Activated T-cell treated with anti-CD3 and anti-CD28 coated beads, Interleukin-2, amount 50 U/mL, for 72 hours (primary cell): ENCODE measurements around the gene ADARB2. TPM values are rescaled to one million over a fixed set of nuclear protein-coding genes. Genes with fewer than 3 reads are reported as not detected.

Experiments used
- ATAC-seq, 2 donors: fragments of 150-1000 bp; cut with Tn5 transposase; replicated peaks in 1 of 2; 2 replicates each; pipeline ENCODE4 v1.10.0; 2021; ENCODE audit warnings: moderate library complexity in 2 of 2, mild to moderate bottlenecking in 1 of 2
- DNase-seq, 2 donors: peaks; one replicate each; pipeline ENCODE4 v3.0.0; 2021 to 2022; ENCODE audit warnings: mixed read lengths in 1 of 2
- H3K27ac Mint-ChIP-seq: one replicate; pipeline ENCODE4 v1.8.0; 2022; ENCODE audit warnings: mild to moderate bottlenecking, moderate library complexity, mixed read lengths
- H3K27me3 Mint-ChIP-seq: one replicate; pipeline ENCODE4 v1.8.0; 2022; ENCODE audit warnings: low read depth, mixed read lengths
- H3K36me3 Mint-ChIP-seq, 2 donors: one replicate each; pipeline ENCODE4 v1.8.0; 2022; ENCODE audit warnings: mixed read lengths in 2 of 2, mild to moderate bottlenecking in 1 of 2; ENCODE audit not compliant: insufficient read depth in 2 of 2
- H3K4me1 Mint-ChIP-seq: one replicate; pipeline ENCODE4 v1.8.0; 2022; ENCODE audit warnings: low read depth, mixed read lengths
- H3K4me3 Mint-ChIP-seq, 2 donors: one replicate each; pipeline ENCODE4 v1.8.0; 2022; ENCODE audit warnings: mild to moderate bottlenecking in 2 of 2, mixed read lengths in 2 of 2, moderate library complexity in 2 of 2
- H3K9me3 Mint-ChIP-seq, 2 donors: one replicate each; pipeline ENCODE4 v1.8.0; 2022; ENCODE audit warnings: mixed read lengths in 2 of 2
- total RNA-seq, 2 donors: library from RNA; stranded (reverse); gene quantifications; one replicate each; pipeline ENCODE4 v1.2.3, GENCODE V29; 2022

ADARB2 gene
- total RNA-seq, 2 donors from 2014 or later = 0.60 to 2.0 TPM

GRCh38 chr10:1394155-1394912 is 343.0 kb downstream of the ADARB2 start:
- H3K9me3 Mint-ChIP-seq = no peaks in the 10 kb centered on the region
- no peaks in the 10 kb centered on the region for H3K36me3 Mint-ChIP-seq
- no peak for ATAC-seq
- H3K27ac Mint-ChIP-seq = no peak overlapping the region
- no peak overlapping the region for H3K4me3 Mint-ChIP-seq
- H3K4me1 Mint-ChIP-seq = no peaks in the 10 kb centered on the region
- H3K27me3 Mint-ChIP-seq = peaks cover under 1% of the 10 kb centered on the region
- no peak for DNase-seq

GRCh38 chr10:1393481-1393880 is 343.8 kb downstream of the ADARB2 start:
- no peak for ATAC-seq
- Mint-ChIP-seq H3K9me3 (no peaks in the 10 kb centered on the region), H3K4me3 (no peak overlapping the region), H3K36me3 (no peaks in the 10 kb centered on the region), H3K27me3 (no peaks in the 10 kb centered on the region), H3K4me1 (no peaks in the 10 kb centered on the region), H3K27ac (no peak overlapping the region)
- no peak for DNase-seq

GRCh38 chr10:1392127-1392526 is 345.2 kb downstream of the ADARB2 start:
- no peaks in the 10 kb centered on the region for H3K27me3 Mint-ChIP-seq
- no peak overlapping the region for H3K27ac Mint-ChIP-seq
- no peaks in the 10 kb centered on the region for H3K4me1 Mint-ChIP-seq
- H3K9me3 Mint-ChIP-seq = no peaks in the 10 kb centered on the region
- no peak overlapping the region for H3K4me3 Mint-ChIP-seq
- DNase-seq (no peak), ATAC-seq (no peak)
- H3K36me3 Mint-ChIP-seq = no peaks in the 10 kb centered on the region

GRCh38 chr10:1390200-1390599 is 347.1 kb downstream of the ADARB2 start:
- no peaks in the 10 kb centered on the region for H3K9me3 Mint-ChIP-seq
- H3K27ac Mint-ChIP-seq = no peak overlapping the region

GRCh38 chr10:1384026-1384425 is 353.3 kb downstream of the ADARB2 start:
- Mint-ChIP-seq H3K4me3 (no peak overlapping the region), H3K4me1 (no peaks in the 10 kb centered on the region), H3K36me3 (no peaks in the 10 kb centered on the region), H3K27me3 (peaks cover 71% of the 10 kb centered on the region), H3K9me3 (no peaks in the 10 kb centered on the region), H3K27ac (no peak overlapping the region)
- DNase-seq (no peak), ATAC-seq (no peak)

More at GRCh38 chr10:1390200-1390599, 347.1 kb downstream of the ADARB2 start:
- no peaks in the 10 kb centered on the region for H3K4me1 Mint-ChIP-seq
- H3K36me3 Mint-ChIP-seq = no peaks in the 10 kb centered on the region
- H3K27me3 Mint-ChIP-seq = peaks cover 13% of the 10 kb centered on the region
- ATAC-seq = no peak
- no peak for DNase-seq
- no peak overlapping the region for H3K4me3 Mint-ChIP-seq

GRCh38 chr10:1382711-1383110 is 354.6 kb downstream of the ADARB2 start:
- ATAC-seq = no peak
- Mint-ChIP-seq H3K9me3 (no peaks in the 10 kb centered on the region), H3K36me3 (no peaks in the 10 kb centered on the region), H3K4me1 (no peaks in the 10 kb centered on the region), H3K27ac (no peak overlapping the region), H3K4me3 (no peak overlapping the region), H3K27me3 (peaks cover 84% of the 10 kb centered on the region)
- no peak for DNase-seq

- Mint-ChIP-seq H3K4me3 (no peak overlapping the region), H3K27ac (no peak overlapping the region), H3K4me1 (no peaks in the 10 kb centered on the region), H3K27me3 (peaks cover 86% of the 10 kb centered on the region), H3K36me3 (no peaks in the 10 kb centered on the region), H3K9me3 (no peaks in the 10 kb centered on the region)
- DNase-seq = no peak
- ATAC-seq = no peak
Measured at GRCh38 chr10:1381339-1381738, 356.0 kb downstream of the ADARB2 start.

GRCh38 chr10:1380088-1380671 is 357.1 kb downstream of the ADARB2 start:
- Mint-ChIP-seq H3K9me3 (peaks cover 0 to 4% of the 10 kb centered on the region in 2 donors), H3K36me3 (no peaks in the 10 kb centered on the region), H3K4me3 (no peak overlapping the region), H3K4me1 (no peaks in the 10 kb centered on the region), H3K27ac (no peak overlapping the region), H3K27me3 (peaks cover 79% of the 10 kb centered on the region)
- no peak for ATAC-seq
- DNase-seq = no peak

GRCh38 chr10:1379601-1380000 is 357.7 kb downstream of the ADARB2 start:
- H3K27me3 Mint-ChIP-seq = peaks cover 73% of the 10 kb centered on the region
- ATAC-seq (no peak), DNase-seq (no peak)
- peaks cover 0 to 4% of the 10 kb centered on the region in 2 donors for H3K9me3 Mint-ChIP-seq
- H3K4me1 Mint-ChIP-seq = no peaks in the 10 kb centered on the region
- H3K36me3 Mint-ChIP-seq = no peaks in the 10 kb centered on the region
- no peak overlapping the region for H3K27ac Mint-ChIP-seq
- no peak overlapping the region for H3K4me3 Mint-ChIP-seq

GRCh38 chr10:1378473-1378872 is 358.9 kb downstream of the ADARB2 start:
- no peak overlapping the region for H3K27ac Mint-ChIP-seq
- no peaks in the 10 kb centered on the region for H3K4me1 Mint-ChIP-seq
- peaks cover 62% of the 10 kb centered on the region for H3K27me3 Mint-ChIP-seq
- ATAC-seq (no peak), DNase-seq (no peak)
- peaks cover 0 to 4% of the 10 kb centered on the region in 2 donors for H3K9me3 Mint-ChIP-seq
- no peak overlapping the region for H3K4me3 Mint-ChIP-seq
- no peaks in the 10 kb centered on the region for H3K36me3 Mint-ChIP-seq

- Mint-ChIP-seq H3K36me3 (no peaks in the 10 kb centered on the region), H3K4me1 (no peaks in the 10 kb centered on the region), H3K27ac (no peak overlapping the region), H3K27me3 (peaks cover 56% of the 10 kb centered on the region), H3K9me3 (peaks cover 0 to 4% of the 10 kb centered on the region in 2 donors), H3K4me3 (no peak overlapping the region)
- ATAC-seq = no peak
- DNase-seq = no peak
Measured at GRCh38 chr10:1377740-1378397, 359.5 kb downstream of the ADARB2 start.

- Mint-ChIP-seq H3K9me3 (peaks cover 0 to 4% of the 10 kb centered on the region in 2 donors), H3K36me3 (no peaks in the 10 kb centered on the region), H3K27ac (no peak overlapping the region), H3K27me3 (peaks cover 50% of the 10 kb centered on the region), H3K4me3 (no peak overlapping the region), H3K4me1 (no peaks in the 10 kb centered on the region)
- DNase-seq = no peak
- ATAC-seq = no peak
Measured at GRCh38 chr10:1377231-1377630, 360.1 kb downstream of the ADARB2 start.

- ATAC-seq (no peak), DNase-seq (no peak)
- Mint-ChIP-seq H3K4me1 (no peaks in the 10 kb centered on the region), H3K9me3 (peaks cover 0 to 4% of the 10 kb centered on the region in 2 donors), H3K36me3 (no peaks in the 10 kb centered on the region), H3K27ac (no peak overlapping the region), H3K27me3 (peaks cover 46% of the 10 kb centered on the region), H3K4me3 (no peak overlapping the region)
Measured at GRCh38 chr10:1376384-1376945, 360.9 kb downstream of the ADARB2 start.
